Heart right ventricle (tissue), 16 donors: Measurements from ENCODE around the gene ATXN1. TPM values are rescaled to one million over a fixed set of nuclear protein-coding genes. Genes with fewer than 3 reads are reported as not detected.

Experiments
- ATAC-seq, 8 donors: fragments of 200-7000 bp; cut with Tn5 transposase; one replicate each; pipeline ENCODE4 v1.9.1; 2020; ENCODE audit warnings: mild to moderate bottlenecking in 8 of 8, moderate library complexity in 8 of 8, moderate number of reproducible peaks in 1 of 8
- DNase-seq, 2 donors: peaks; one replicate each; pipeline ENCODE4 v3.0.0-alpha.2; 2020
- H3K27ac ChIP-seq, 10 donors: fragments of 200-600 bp; sonication (generic) in 2 of 10; one replicate each; pipeline versions ENCODE4 v1.5.0 to v1.8.0; 2020 to 2022; ENCODE audit warnings: mild to moderate bottlenecking in 3 of 10
- H3K27me3 ChIP-seq, 7 donors: fragments of 200-600 bp; one replicate each; pipeline ENCODE4 v1.8.0; 2021 to 2022; ENCODE audit warnings: mild to moderate bottlenecking in 2 of 7
- H3K36me3 ChIP-seq, 9 donors: fragments of 200-600 bp; sonication (generic) in 1 of 9; one replicate each; pipeline versions ENCODE4 v1.5.0 to v1.8.0; 2020 to 2022; ENCODE audit warnings: mild to moderate bottlenecking in 2 of 9
- H3K4me1 ChIP-seq, 9 donors: fragments of 200-600 bp; sonication (generic) in 1 of 9; one replicate each; pipeline versions ENCODE4 v1.5.0 to v1.8.0; 2020 to 2022; ENCODE audit warnings: mild to moderate bottlenecking in 4 of 9
- H3K4me3 ChIP-seq, 10 donors: fragments of 200-600 bp; sonication (generic) in 2 of 10; one replicate each; pipeline versions ENCODE4 v1.5.0 to v1.8.0; 2020 to 2022; ENCODE audit warnings: mild to moderate bottlenecking in 7 of 10, moderate library complexity in 2 of 10
- H3K9me3 ChIP-seq, 11 donors: fragments of 200-600 bp in 10 of 11; sonication (generic) in 2 of 11; one replicate each; pipeline versions ENCODE4 v1.5.0 to v1.8.0; 2013 to 2022; ENCODE audit warnings: mild to moderate bottlenecking in 2 of 11, control low read depth in 1 of 11, moderate library complexity in 1 of 11
- WGBS, 2 donors: extraction: QIAGEN DNeasy Blood & Tissue Kit; methylation state at CpG; one replicate each; pipeline ENCODE4 v1.1.7; 2013; ENCODE audit warnings: inconsistent platforms in 1 of 2; 5-methylcytosine and 5-hydroxymethylcytosine counted together
- intact Hi-C, 10 donors: fragments of 100-400 bp; cut with DNase I; formaldehyde crosslinking; loops; one replicate each; pipeline versions ENCODE4 v1.11.1 to v1.14.2; 2022
- polyA plus RNA-seq, 2 donors: library from polyadenylated mRNA; stranded (reverse); fragments of 200-250 nt; gene quantifications; one replicate each; pipeline ENCODE4 v1.2.3, GENCODE V29; 2013
- total RNA-seq, 10 donors: library from RNA; stranded (reverse); fragmentation: NEBNext Ultra II Directional in 3 of 10; extraction: Animal tissue kit (Norgen Biotek cat#: 25700) in 3 of 10; gene quantifications; one replicate each; pipeline versions ENCODE4 v1.2.1 to v1.2.4, GENCODE V29; 2021 to 2023
- TF ChIP-seq, protein P1 (sequence below), 9 donors: fragments of 200-600 bp; sonication (generic) in 2 of 9; IDR thresholded peaks; one replicate each; pipeline versions ENCODE4 v1.5.0 to v1.8.0; 2021 to 2022; ENCODE audit warnings: antibody characterized with exemption in 9 of 9, mild to moderate bottlenecking in 5 of 9, moderate library complexity in 1 of 9
- donor health status: Arrhythmogenic right ventricular cardiomyopathy.
- donor health status: ischemic (EF 13 %, LVEDD 7.1; RV severe dilation, severe dysfunction).
- donor health status: healthy with polysubstance abuse.
- donor health status: DM: no; HTN: yes; CAD: no.
- donor health status: DM: no; HTN: no; CAD: no.
- donor health status: ischemic (EF 25% LVEDD 6.9; RV normal size, moderate dysfunction).
- donor health status: ischemic (EF 25% LVEDD 5.7; RV mildly dilated, moderate dysfunction).
- donor health status: healthy.
- donor health status: DM: yes; HTN: yes; CAD: no.
- donor health status: Ischemic cardiomyopathy.
- donor health status: ischemic (EF 35%, LVEDD 5.7; RV mildly dilated, moderate dysfunction).
- donor health status: nonischemic (EF 11% LVEDD 7.7; RV severe dilation, severe dysfunction).
- donor health status: DM: yes; HTN: yes; CAD: no.
- donor health status: PGD.
- donor health status: ischemic (EF 29% LVEDD 5.4; RV normal size, mild dysfunction).
- donor health status: nonischemic (EF 23%, LVEDD 6.1; RV moderate dilation, normal function).

ATXN1 gene
- total and polyA plus RNA-seq, 12 donors, result 4.1 to 46.5 (median 40.3) TPM

DNA sequence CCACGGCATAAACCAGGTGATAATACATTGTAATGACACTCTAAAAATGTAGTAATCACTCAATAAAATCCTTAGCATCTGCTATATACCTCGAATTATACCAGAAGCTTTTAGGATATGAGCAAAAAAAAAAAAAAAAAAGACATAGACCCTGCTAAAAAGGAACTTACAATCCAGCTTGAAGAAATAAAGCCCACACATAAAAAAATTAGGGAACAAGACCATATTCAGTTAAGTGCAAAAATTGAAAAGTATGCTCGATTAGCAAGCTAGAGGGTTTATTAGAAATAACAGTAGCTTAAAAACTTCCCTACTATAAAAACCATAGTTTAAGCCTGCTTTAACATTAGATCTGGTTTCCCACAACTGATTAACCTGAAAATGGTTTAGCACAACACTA, 387.2 kb downstream of the ATXN1 start:
- ATAC-seq (no peak), DNase-seq (no peak)
- H3K27me3 ChIP-seq, result no peaks in the 10 kb centered on the region
- H3K4me3 ChIP-seq, result no peak overlapping the region
- 80 to 87% methylated on average over 3 of the region's 3 CpGs for WGBS, 2 donors
- intact Hi-C loops, result no loop called here
- TF ChIP-seq, protein P1, sequence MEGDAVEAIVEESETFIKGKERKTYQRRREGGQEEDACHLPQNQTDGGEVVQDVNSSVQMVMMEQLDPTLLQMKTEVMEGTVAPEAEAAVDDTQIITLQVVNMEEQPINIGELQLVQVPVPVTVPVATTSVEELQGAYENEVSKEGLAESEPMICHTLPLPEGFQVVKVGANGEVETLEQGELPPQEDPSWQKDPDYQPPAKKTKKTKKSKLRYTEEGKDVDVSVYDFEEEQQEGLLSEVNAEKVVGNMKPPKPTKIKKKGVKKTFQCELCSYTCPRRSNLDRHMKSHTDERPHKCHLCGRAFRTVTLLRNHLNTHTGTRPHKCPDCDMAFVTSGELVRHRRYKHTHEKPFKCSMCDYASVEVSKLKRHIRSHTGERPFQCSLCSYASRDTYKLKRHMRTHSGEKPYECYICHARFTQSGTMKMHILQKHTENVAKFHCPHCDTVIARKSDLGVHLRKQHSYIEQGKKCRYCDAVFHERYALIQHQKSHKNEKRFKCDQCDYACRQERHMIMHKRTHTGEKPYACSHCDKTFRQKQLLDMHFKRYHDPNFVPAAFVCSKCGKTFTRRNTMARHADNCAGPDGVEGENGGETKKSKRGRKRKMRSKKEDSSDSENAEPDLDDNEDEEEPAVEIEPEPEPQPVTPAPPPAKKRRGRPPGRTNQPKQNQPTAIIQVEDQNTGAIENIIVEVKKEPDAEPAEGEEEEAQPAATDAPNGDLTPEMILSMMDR (IDR thresholded peaks at IDR 0.05), result no peak
- H3K4me1 ChIP-seq, result peaks cover 2 to 44% (median 23%) of the 10 kb centered on the region in 9 donors
- no peaks in the 10 kb centered on the region for H3K9me3 ChIP-seq
- H3K27ac ChIP-seq, result no peak overlapping the region
- H3K36me3 ChIP-seq, result no peaks in the 10 kb centered on the region

DNA sequence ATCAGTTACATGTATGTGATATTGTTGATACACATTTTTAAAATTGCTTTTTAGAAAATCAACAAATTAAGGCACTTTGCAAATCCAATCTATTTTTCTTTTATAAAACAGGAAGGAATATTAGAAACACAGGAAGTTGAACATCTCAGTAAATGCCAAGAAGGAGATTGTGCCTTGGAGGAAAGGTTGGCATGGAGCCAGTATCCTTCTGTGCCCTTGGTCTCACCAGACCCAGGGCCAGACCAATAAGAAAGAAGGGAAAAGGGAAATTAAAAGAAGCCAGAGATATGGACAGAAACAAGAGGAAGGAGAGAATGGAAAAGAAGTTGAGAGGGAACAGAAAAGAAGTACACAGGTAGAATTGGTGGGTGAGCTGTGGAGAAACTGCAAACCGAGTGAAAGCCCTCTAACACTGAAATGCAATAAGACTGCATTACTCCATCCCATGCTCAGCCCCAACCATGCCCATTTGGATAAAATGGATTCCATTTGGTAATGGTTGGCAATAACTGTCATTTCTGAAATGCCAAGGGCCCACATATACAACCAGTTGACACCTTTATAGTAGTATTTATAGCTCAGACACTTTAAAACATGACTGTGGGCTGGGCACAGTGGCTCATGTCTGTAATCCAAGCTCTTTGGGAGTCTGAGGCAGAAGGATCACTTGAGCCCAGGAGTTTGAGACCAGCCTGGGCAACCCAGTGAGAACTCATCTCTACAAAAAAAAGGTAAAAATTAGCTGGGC, 389.1 kb downstream of the ATXN1 start:
- 90 to 94% methylated on average over 1 of the region's 1 CpG for WGBS, 2 donors
- no peaks in the 10 kb centered on the region for H3K36me3 ChIP-seq
- DNase-seq, result no peak
- no peaks in the 10 kb centered on the region for H3K9me3 ChIP-seq
- no peak for ATAC-seq
- H3K4me3 ChIP-seq, result no peak overlapping the region
- TF ChIP-seq, protein P1 (IDR thresholded peaks at IDR 0.05), result no peak
- no peak overlapping the region for H3K27ac ChIP-seq
- peaks cover 0 to 41% (median 18%) of the 10 kb centered on the region in 9 donors for H3K4me1 ChIP-seq
- H3K27me3 ChIP-seq, result no peaks in the 10 kb centered on the region
- intact Hi-C loops, result no loop called here

DNA sequence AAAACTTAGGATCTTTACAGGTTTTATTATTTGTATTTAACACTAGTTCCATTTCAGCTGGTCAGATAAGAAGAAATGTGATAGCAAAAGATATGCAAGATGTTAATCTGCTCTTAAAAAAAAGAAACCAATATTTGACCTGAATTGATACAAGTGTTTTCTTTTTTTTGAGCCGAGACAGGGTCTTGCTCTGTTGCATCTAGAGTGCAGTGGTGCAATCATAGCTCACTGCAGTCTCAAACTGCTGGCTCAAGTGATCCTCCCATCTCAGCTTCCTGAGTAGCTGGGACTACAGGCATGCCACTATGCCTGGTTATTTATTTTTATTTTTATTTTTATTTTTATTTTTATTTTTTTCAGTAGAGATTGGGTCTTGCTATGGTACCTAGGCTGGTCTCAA, 389.9 kb downstream of the ATXN1 start:
- no peaks in the 10 kb centered on the region for H3K9me3 ChIP-seq
- H3K4me1 ChIP-seq, result peaks cover 0 to 36% (median 18%) of the 10 kb centered on the region in 9 donors
- DNase-seq (no peak), ATAC-seq (no peak)
- no peak overlapping the region for H3K4me3 ChIP-seq
- 94 to 96% methylated on average over 1 of the region's 1 CpG for WGBS, 2 donors
- intact Hi-C loops, result no loop called here
- TF ChIP-seq, protein P1 (IDR thresholded peaks at IDR 0.05), result no peak
- H3K27ac ChIP-seq, result no peak overlapping the region
- no peaks in the 10 kb centered on the region for H3K27me3 ChIP-seq
- no peaks in the 10 kb centered on the region for H3K36me3 ChIP-seq

DNA sequence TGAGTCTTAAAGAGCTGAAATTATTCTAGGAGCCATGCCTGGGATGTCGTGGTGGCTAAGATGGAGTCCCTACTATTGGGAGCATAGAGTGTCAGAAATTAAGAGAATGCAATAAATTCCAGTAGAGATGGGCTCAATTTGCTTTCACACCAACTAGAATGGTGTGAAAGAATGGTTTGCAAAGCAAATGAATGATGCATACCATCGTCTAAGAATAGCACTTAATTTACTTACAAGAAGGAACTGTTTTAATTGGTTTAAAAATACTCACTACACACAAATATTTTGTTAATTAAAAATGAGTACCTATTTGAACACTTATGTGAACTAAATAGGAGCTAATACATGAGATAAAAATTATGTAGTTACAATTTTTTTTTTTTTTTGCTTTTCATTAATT, 390.3 kb downstream of the ATXN1 start:
- no peak for DNase-seq
- Histone ChIP-seq H3K4me1 (peaks cover 0 to 33% (median 17%) of the 10 kb centered on the region in 9 donors), H3K4me3 (no peak overlapping the region), H3K27me3 (no peaks in the 10 kb centered on the region), H3K27ac (no peak overlapping the region), H3K9me3 (no peaks in the 10 kb centered on the region), H3K36me3 (no peaks in the 10 kb centered on the region)
- ATAC-seq, result no peak
- 92 to 93% methylated on average over 2 of the region's 2 CpGs for WGBS, 2 donors
- intact Hi-C loops, result no loop called here
- TF ChIP-seq, protein P1 (IDR thresholded peaks at IDR 0.05), result no peak
